GM12874 (cell line): ENCODE results near the gene B3GNT4.

Source experiments
- CTCF ChIP-seq: IDR thresholded peaks from 2 replicates; pipeline ENCODE4 v1.5.1; 2011; ENCODE audit warnings: low read depth, mild to moderate bottlenecking, control low read depth, low read length, moderate library complexity; ENCODE audit not compliant: insufficient read depth

The B3GNT4 gene

GRCh38 chr12:122201381-122201780 is 2.1 kb upstream of the B3GNT4 start:
- TF ChIP-seq CTCF, result no peak

GRCh38 chr12:122202017-122202416 is 1.5 kb upstream of the B3GNT4 start:
- TF ChIP-seq CTCF, result no peak

GRCh38 chr12:122204167-122205052 is 901 bp downstream of the B3GNT4 start:
- no peak for TF ChIP-seq CTCF

GRCh38 chr12:122205053-122205925 is 1.8 kb downstream of the B3GNT4 start:
- TF ChIP-seq CTCF, result no peak

GRCh38 chr12:122206111-122206881 is 2.8 kb downstream of the B3GNT4 start:
- TF ChIP-seq CTCF, result no peak

GRCh38 chr12:122206976-122207375 is 3.5 kb downstream of the B3GNT4 start:
- no peak for TF ChIP-seq CTCF

GRCh38 chr12:122207391-122207790 is 3.9 kb downstream of the B3GNT4 start:
- TF ChIP-seq CTCF, result no peak
